Fibroblast of lung (primary cell): ENCODE results near the gene COL18A1. TPM values are rescaled to one million over a fixed set of nuclear protein-coding genes. Genes with fewer than 3 reads are reported as not detected.

Experiments used
- DNase-seq, 2 donors: peaks; one replicate each; pipeline versions ENCODE4 v3.0.0 to v3.0.0-alpha.2; 2010; ENCODE audit warnings: low read depth in 2 of 2
- H2AFZ ChIP-seq: 2 replicates; pipeline ENCODE4 v1.5.1; 2012; ENCODE audit warnings: low read length, control low read depth, inconsistent platforms
- H3K27ac ChIP-seq: 2 replicates; pipeline ENCODE4 v1.5.1; 2011; ENCODE audit warnings: low read length, control low read depth; ENCODE audit not compliant: insufficient read depth
- H3K27me3 ChIP-seq: 2 replicates; pipeline ENCODE4 v1.5.1; 2011; ENCODE audit warnings: mild to moderate bottlenecking, low read length; ENCODE audit not compliant: control insufficient read depth, insufficient read depth
- H3K36me3 ChIP-seq: 2 replicates; pipeline ENCODE4 v1.5.1; 2011; ENCODE audit warnings: low read length; ENCODE audit not compliant: control insufficient read depth, insufficient read depth
- H3K4me1 ChIP-seq: 2 replicates; pipeline ENCODE4 v1.5.1; 2011; ENCODE audit warnings: low read length; ENCODE audit not compliant: control insufficient read depth, insufficient read depth; ENCODE audit errors: extremely low read depth
- H3K4me2 ChIP-seq: 2 replicates; pipeline ENCODE4 v1.5.1; 2011; ENCODE audit warnings: low read length, control low read depth; ENCODE audit not compliant: insufficient read depth; ENCODE audit errors: extremely low read depth
- H3K4me3 ChIP-seq, 4 experiments: fragments of 200-600 bp in 1 of 4; sonication (generic) in 1 of 4; replicated peaks in 1 of 4; 2 replicates each; pipeline ENCODE4 v1.5.1; 2011 to 2016; ENCODE audit warnings: low read length in 4 of 4, low read depth in 3 of 4, mild to moderate bottlenecking in 3 of 4, control low read depth in 2 of 4, inconsistent platforms in 1 of 4, mixed read lengths in 1 of 4; ENCODE audit not compliant: insufficient read depth in 1 of 4; ENCODE audit errors: control extremely low read depth in 1 of 4
- H3K79me2 ChIP-seq: 2 replicates; pipeline ENCODE4 v1.5.1; 2012; ENCODE audit warnings: mild to moderate bottlenecking, low read length, inconsistent platforms; ENCODE audit not compliant: control insufficient read depth, insufficient read depth
- H3K9ac ChIP-seq: 2 replicates; pipeline ENCODE4 v1.5.1; 2011; ENCODE audit warnings: mild to moderate bottlenecking, low read length, control low read depth; ENCODE audit not compliant: insufficient read depth
- H3K9me3 ChIP-seq: 2 replicates; pipeline ENCODE4 v1.5.1; 2012; ENCODE audit warnings: low read depth, low read length; ENCODE audit not compliant: control insufficient read depth, insufficient read depth
- H4K20me1 ChIP-seq: 2 replicates; pipeline ENCODE4 v1.5.1; 2011; ENCODE audit warnings: low read length; ENCODE audit not compliant: control insufficient read depth, insufficient read depth; ENCODE audit errors: extremely low read depth
- CTCF ChIP-seq, 2 donors: IDR thresholded peaks in 1 of 2; conservative IDR thresholded peaks in 1 of 2; 1 replicate in 1 of 2; 2 replicates in 1 of 2; pipeline ENCODE4 v1.5.1; 2011 to 2012; ENCODE audit warnings: low read length in 2 of 2, control low read depth in 1 of 2, inconsistent platforms in 1 of 2, low read depth in 1 of 2, mild to moderate bottlenecking in 1 of 2
- EZH2 ChIP-seq: IDR thresholded peaks from 2 replicates; pipeline ENCODE4 v1.5.1; 2012; ENCODE audit warnings: low read length, control low read depth, mild to moderate bottlenecking; ENCODE audit errors: missing control alignments
- polyA plus RNA-seq, 2 donors: library from polyadenylated mRNA; depleted of rRNA in 1 of 2; stranded (reverse) in 1 of 2; unstranded in 1 of 2; fragments of >200 nt; gene quantifications; 2 replicates each; pipeline ENCODE4 v1.2.1, GENCODE V29; 2011 to 2012; ENCODE audit warnings: missing spikeins in 1 of 2
- total RNA-seq: library from RNA; depleted of rRNA; stranded (reverse); fragments of >200 nt; gene quantifications from 2 replicates; pipeline ENCODE4 v1.2.1, GENCODE V29; 2014

Gene COL18A1
- total and polyA plus RNA-seq, 2 donors (not counting 1 experiment from before 2014, with no cell fraction given), result 24.3 to 38.8 TPM

- Histone ChIP-seq H3K4me1 (no peaks in the 10 kb centered on the region), H3K4me3 (no peak overlapping the region), H3K36me3 (peaks cover 19% of the 10 kb centered on the region), H3K79me2 (no peaks in the 10 kb centered on the region), H3K4me2 (no peak overlapping the region), H3K9ac (no peak overlapping the region), H3K9me3 (no peaks in the 10 kb centered on the region), H3K27me3 (no peaks in the 10 kb centered on the region), H4K20me1 (no peaks in the 10 kb centered on the region), H3K27ac (no peak overlapping the region), H2AFZ (no peak overlapping the region)
- DNase-seq, result no peak
- TF ChIP-seq EZH2 (no peak), CTCF (conservative IDR thresholded peaks at IDR 0.05 in 1 of 2, IDR thresholded peaks at IDR 0.05 in 1 of 2; ENCODE audit: low read depth in 1 of 2, low read length in 2 of 2) (no peak)
Observed at GRCh38 chr21:45480701-45481500, 75.9 kb downstream of the COL18A1 start.

GRCh38 chr21:45481566-45481965 is 76.6 kb downstream of the COL18A1 start:
- H3K9ac ChIP-seq, result no peak overlapping the region
- H3K4me2 ChIP-seq, result no peak overlapping the region
- no peak for TF ChIP-seq EZH2
- TF ChIP-seq CTCF (conservative IDR thresholded peaks at IDR 0.05 in 1 of 2, IDR thresholded peaks at IDR 0.05 in 1 of 2; ENCODE audit: low read depth in 1 of 2, low read length in 2 of 2), result no peak
- no peaks in the 10 kb centered on the region for H3K4me1 ChIP-seq
- peaks cover 17% of the 10 kb centered on the region for H3K36me3 ChIP-seq
- no peaks in the 10 kb centered on the region for H3K9me3 ChIP-seq
- DNase-seq, result no peak
- H3K27me3 ChIP-seq, result no peaks in the 10 kb centered on the region
- no peaks in the 10 kb centered on the region for H4K20me1 ChIP-seq
- H3K79me2 ChIP-seq, result no peaks in the 10 kb centered on the region
- no peak overlapping the region for H3K4me3 ChIP-seq
- H2AFZ ChIP-seq, result no peak overlapping the region
- no peak overlapping the region for H3K27ac ChIP-seq

GRCh38 chr21:45481977-45482898 is 77.3 kb downstream of the COL18A1 start:
- H3K4me1 ChIP-seq, result no peaks in the 10 kb centered on the region
- H2AFZ ChIP-seq, result no peak overlapping the region
- H3K4me2 ChIP-seq, result no peak overlapping the region
- no peak overlapping the region for H3K27ac ChIP-seq
- no peak for TF ChIP-seq EZH2
- H3K79me2 ChIP-seq, result no peaks in the 10 kb centered on the region
- H3K9me3 ChIP-seq, result no peaks in the 10 kb centered on the region
- H3K27me3 ChIP-seq, result no peaks in the 10 kb centered on the region
- H3K36me3 ChIP-seq, result peaks cover 16% of the 10 kb centered on the region
- no peaks in the 10 kb centered on the region for H4K20me1 ChIP-seq
- no peak for DNase-seq
- H3K9ac ChIP-seq, result no peak overlapping the region
- H3K4me3 ChIP-seq, result no peak overlapping the region
